ENCODE results near the gene RTBDN. TPM values are rescaled to one million over a fixed set of nuclear protein-coding genes. Genes with fewer than 3 reads are reported as not detected.
A peak's percentile ranks its signal among the peaks of the same experiment; 100 is the strongest.

Gene RTBDN
- total RNA-seq, 1 donor from 2014 or later, result not detected

DNA sequence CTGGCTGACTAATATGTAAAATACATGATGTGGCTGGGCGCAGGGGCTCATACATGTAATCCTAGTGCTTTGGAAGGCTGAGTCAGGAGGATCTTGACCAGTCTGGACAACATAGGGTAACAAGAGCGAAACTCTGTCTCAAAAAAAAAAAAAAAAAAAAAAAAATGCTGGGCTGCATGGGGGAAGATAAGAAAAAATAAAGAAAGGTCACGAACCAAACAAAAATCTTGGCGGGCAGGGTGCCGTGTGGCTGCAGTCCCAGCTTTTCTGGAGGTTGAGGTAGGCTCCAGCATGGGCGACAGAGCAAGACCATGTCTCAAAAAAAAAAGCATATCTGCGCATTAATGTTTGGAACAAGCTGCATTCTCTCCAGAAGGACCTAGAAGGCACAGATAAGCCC, 19.3 kb downstream of the RTBDN start:
- H3K4me1 Mint-ChIP-seq (ENCODE audit: low read depth), result no peaks in the 10 kb centered on the region
- no peak overlapping the region for H3K4me3 Mint-ChIP-seq (ENCODE audit: unreplicated experiment)
- no peak for TF ChIP-seq CTCF (IDR thresholded peaks at IDR 0.05)
- H3K9me3 Mint-ChIP-seq (ENCODE audit: low read depth), result no peaks in the 10 kb centered on the region
- no peak for DNase-seq (ENCODE audit: low spot score)
- H3K27ac Mint-ChIP-seq (ENCODE audit: unreplicated experiment), result no peak overlapping the region
- peaks cover 6% of the 10 kb centered on the region for H3K36me3 Mint-ChIP-seq (ENCODE audit: low read depth)
- H3K27me3 Mint-ChIP-seq (ENCODE audit: low read depth), result no peaks in the 10 kb centered on the region

- H3K27ac Mint-ChIP-seq (ENCODE audit: unreplicated experiment), result peak within 1 kb of the TSS; percentile 86
- DNase-seq (ENCODE audit: low spot score), result no peak
- H3K9me3 Mint-ChIP-seq (ENCODE audit: low read depth), result no peaks in the 10 kb centered on the region
- peak; percentile 14 for TF ChIP-seq CTCF (IDR thresholded peaks at IDR 0.05)
- H3K36me3 Mint-ChIP-seq (ENCODE audit: low read depth), result peaks cover 2% of the 10 kb centered on the region
- H3K4me3 Mint-ChIP-seq (ENCODE audit: unreplicated experiment), result peak within 1 kb of the TSS; percentile 94
- no peaks in the 10 kb centered on the region for H3K27me3 Mint-ChIP-seq (ENCODE audit: low read depth)
- H3K4me1 Mint-ChIP-seq (ENCODE audit: low read depth), result peaks cover 24% of the 10 kb centered on the region
These were observed 27.9 kb downstream of the RTBDN start, which contains the start of gene RNASEH2A for GRCh38 chr19:12806242-12807081. RNASEH2A (plus strand) TSS chr19:12806584; CDS start chr19:12806674, 90 bp downstream.

- Mint-ChIP-seq H3K27ac (ENCODE audit: unreplicated experiment) (no peak overlapping the region), H3K36me3 (ENCODE audit: low read depth) (peaks cover 2% of the 10 kb centered on the region), H3K4me3 (ENCODE audit: unreplicated experiment) (no peak overlapping the region), H3K27me3 (ENCODE audit: low read depth) (no peaks in the 10 kb centered on the region), H3K4me1 (ENCODE audit: low read depth) (peaks cover 33% of the 10 kb centered on the region), H3K9me3 (ENCODE audit: low read depth) (no peaks in the 10 kb centered on the region)
- no peak for DNase-seq (ENCODE audit: low spot score)
- no peak for TF ChIP-seq CTCF (IDR thresholded peaks at IDR 0.05)
These were observed 30.3 kb downstream of the RTBDN start for GRCh38 chr19:12804051-12804450.

DNA sequence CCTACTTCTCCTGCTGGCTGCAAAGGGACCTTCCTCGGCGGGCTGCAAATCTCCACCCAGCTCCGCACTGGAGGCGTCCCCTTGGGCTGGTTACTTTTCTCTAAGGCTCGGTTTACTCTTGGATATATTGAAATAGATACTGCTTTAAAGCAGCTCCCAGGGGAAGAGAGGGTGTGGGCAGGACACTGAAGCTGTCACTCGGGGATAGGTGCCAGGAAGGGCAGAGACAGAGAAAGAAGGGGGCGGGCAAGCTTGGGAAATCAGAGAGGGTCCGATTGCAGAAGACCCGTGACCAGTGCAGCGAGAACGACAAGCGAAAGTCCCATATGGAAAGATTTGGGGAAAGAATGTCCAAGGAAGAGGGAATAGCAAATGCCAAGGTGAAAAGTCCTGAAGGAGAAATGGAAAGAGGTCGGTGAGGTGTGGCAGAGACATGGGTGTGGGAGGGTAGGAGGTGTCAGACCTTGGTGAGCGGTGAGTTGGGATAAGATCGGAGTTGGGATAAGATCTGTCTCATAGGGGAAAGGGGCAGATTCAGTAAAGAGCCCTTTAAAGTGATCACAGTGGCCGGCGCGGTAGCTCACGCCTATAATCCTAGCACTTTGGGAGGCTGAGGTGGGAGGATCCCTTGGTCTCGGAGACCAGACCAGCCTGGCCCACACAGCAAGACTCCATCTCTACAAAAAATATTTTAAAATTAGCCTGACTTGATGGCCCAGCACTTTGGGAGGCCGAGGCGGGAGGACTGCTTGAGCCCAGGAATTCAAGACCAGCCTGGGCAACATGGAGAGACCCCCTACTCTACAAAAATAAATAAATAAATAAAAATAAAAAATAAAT, 31.9 kb downstream of the RTBDN start:
- DNase-seq (ENCODE audit: low spot score), result no peak
- H3K27ac Mint-ChIP-seq (ENCODE audit: unreplicated experiment), result peak overlapping the region; percentile 45

More for the DNA sequence above, 31.9 kb downstream of the RTBDN start:
- TF ChIP-seq CTCF (IDR thresholded peaks at IDR 0.05), result peak; percentile 1
- Mint-ChIP-seq H3K4me3 (ENCODE audit: unreplicated experiment) (peak overlapping the region; percentile 86), H3K36me3 (ENCODE audit: low read depth) (no peaks in the 10 kb centered on the region), H3K4me1 (ENCODE audit: low read depth) (peaks cover 31% of the 10 kb centered on the region), H3K9me3 (ENCODE audit: low read depth) (no peaks in the 10 kb centered on the region), H3K27me3 (ENCODE audit: low read depth) (no peaks in the 10 kb centered on the region)

Measured in chondrocyte (in vitro differentiated cells).